Gastrocnemius medialis (tissue), 4 donors: Measurements from ENCODE around the gene ZNF248.

Experiments
- CTCF ChIP-seq, 5 experiments: fragments of 450-650 bp in 3 of 5; fragments of 200-600 bp in 2 of 5; sonication (generic) in 2 of 5; IDR thresholded peaks in 4 of 5; conservative IDR thresholded peaks in 1 of 5; 1 replicate in 4 of 5; 2 replicates in 1 of 5; pipeline ENCODE4 v1.5.1; 2016 to 2019; ENCODE audit warnings: antibody characterized with exemption in 5 of 5, mild to moderate bottlenecking in 3 of 5, moderate library complexity in 3 of 5
- POLR2A ChIP-seq, 2 donors: fragments of 450-650 bp; IDR thresholded peaks; one replicate each; pipeline ENCODE4 v1.6.1; 2017; ENCODE audit warnings: antibody characterized with exemption in 2 of 2, mild to moderate bottlenecking in 2 of 2, moderate library complexity in 2 of 2

- TF ChIP-seq CTCF (IDR thresholded peaks at IDR 0.05 in 4 of 5, conservative IDR thresholded peaks at IDR 0.05 in 1 of 5) (no peak), POLR2A (IDR thresholded peaks at IDR 0.05) (no peak)
These were observed 81.8 kb downstream of the ZNF248 start for GRCh38 chr10:37775612-37776011.
